Hepatocyte (in vitro differentiated cells): ENCODE measurements around the gene SGTA.

ENCODE experiments used
- EZH2 ChIP-seq: fragments of 200-600 bp; sonication (generic); IDR thresholded peaks from 2 replicates; pipeline ENCODE4 v1.6.1; 2016; ENCODE audit warnings: antibody characterized with exemption, mild to moderate bottlenecking, borderline replicate concordance
- EZH2phosphoT487 ChIP-seq: fragments of 200-600 bp; sonication (generic); IDR thresholded peaks from one replicate; pipeline ENCODE4 v1.6.1; 2018; ENCODE audit warnings: antibody characterized with exemption, mild to moderate bottlenecking, low read depth, moderate library complexity; ENCODE audit not compliant: unreplicated experiment, severe bottlenecking
- TF ChIP-seq, protein P1 (sequence below): fragments of 200-600 bp; sonication (generic); IDR thresholded peaks from 2 replicates; pipeline ENCODE4 v1.5.1; 2016; ENCODE audit warnings: antibody characterized with exemption, mild to moderate bottlenecking; ENCODE audit not compliant: poor library complexity

DNA sequence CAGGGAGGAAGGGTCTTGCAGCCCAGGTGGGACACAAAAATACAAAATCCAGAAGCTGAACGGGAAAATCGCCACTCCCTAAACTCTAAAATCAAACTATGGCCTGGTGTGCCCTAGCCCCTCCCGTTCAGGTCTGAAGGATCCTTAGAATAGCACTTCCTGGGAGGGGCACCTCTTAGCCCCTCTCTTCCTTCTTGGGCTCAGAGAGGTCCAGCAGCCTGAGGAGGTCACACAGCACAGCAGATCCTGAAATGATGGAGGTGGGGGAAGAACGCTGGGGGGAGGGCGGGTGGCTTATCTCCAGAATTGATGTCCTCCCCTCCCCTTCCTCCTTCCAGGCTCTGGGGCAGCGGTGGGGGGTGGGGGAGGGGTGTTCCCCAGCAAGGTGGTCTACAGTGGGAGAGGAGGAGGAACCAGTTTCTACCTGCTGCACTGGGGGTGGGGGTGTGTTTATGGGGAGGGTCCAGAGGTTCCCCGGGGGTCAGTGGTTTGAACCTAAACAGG is 63.8 kb downstream of the SGTA start:
- TF ChIP-seq, protein P1, sequence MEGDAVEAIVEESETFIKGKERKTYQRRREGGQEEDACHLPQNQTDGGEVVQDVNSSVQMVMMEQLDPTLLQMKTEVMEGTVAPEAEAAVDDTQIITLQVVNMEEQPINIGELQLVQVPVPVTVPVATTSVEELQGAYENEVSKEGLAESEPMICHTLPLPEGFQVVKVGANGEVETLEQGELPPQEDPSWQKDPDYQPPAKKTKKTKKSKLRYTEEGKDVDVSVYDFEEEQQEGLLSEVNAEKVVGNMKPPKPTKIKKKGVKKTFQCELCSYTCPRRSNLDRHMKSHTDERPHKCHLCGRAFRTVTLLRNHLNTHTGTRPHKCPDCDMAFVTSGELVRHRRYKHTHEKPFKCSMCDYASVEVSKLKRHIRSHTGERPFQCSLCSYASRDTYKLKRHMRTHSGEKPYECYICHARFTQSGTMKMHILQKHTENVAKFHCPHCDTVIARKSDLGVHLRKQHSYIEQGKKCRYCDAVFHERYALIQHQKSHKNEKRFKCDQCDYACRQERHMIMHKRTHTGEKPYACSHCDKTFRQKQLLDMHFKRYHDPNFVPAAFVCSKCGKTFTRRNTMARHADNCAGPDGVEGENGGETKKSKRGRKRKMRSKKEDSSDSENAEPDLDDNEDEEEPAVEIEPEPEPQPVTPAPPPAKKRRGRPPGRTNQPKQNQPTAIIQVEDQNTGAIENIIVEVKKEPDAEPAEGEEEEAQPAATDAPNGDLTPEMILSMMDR, result no peak
- TF ChIP-seq EZH2 (no peak), EZH2phosphoT487 (no peak)
